ENCODE measurements around the gene DCDC2B. TPM values are rescaled to one million over a fixed set of nuclear protein-coding genes. Genes with fewer than 3 reads are reported as not detected.
A peak's percentile ranks its signal among the peaks of the same experiment; 100 is the strongest.

Gene DCDC2B
- total RNA-seq, 1 experiment from 2014 or later = not detected

GRCh38 chr1:32221980-32222755 lies 13.3 kb downstream of the DCDC2B start, which contains the start of the genes EIF3I and TMEM234:
EIF3I (plus strand) TSS chr1:32222407; CDS start chr1:32222442, 35 bp downstream.
TMEM234 (minus strand) TSS chr1:32222353; CDS start chr1:32222322, 31 bp downstream.
- intact Hi-C loops (cut with micrococcal nuclease; ENCODE audit: unreplicated experiment) = loop anchor here (10.0 kb wide), 1 partner anchor 113 kb away; the partner anchor contains the start of gene MARCKSL1
- Histone ChIP-seq H3K27me3 (replicated peaks; ENCODE audit: insufficient read depth, low read depth, low read length, poor library complexity) (no peaks in the 10 kb centered on the region), H3K9me3 (ENCODE audit: low read depth, low read length, poor library complexity, severe bottlenecking) (no peaks in the 10 kb centered on the region), H3K27ac (ENCODE audit: low read depth, low read length, poor library complexity, severe bottlenecking) (peak within 1 kb of the TSS; percentile 89), H3K4me1 (ENCODE audit: insufficient read depth, low read length, poor library complexity, severe bottlenecking) (peaks cover 17% of the 10 kb centered on the region), H3K4me3 (ENCODE audit: low read depth, low read length, poor library complexity, severe bottlenecking) (peak within 1 kb of the TSS; percentile 85), H3K36me3 (ENCODE audit: insufficient read depth, low read length, poor library complexity, severe bottlenecking) (peaks cover 28% of the 10 kb centered on the region)
- no peak for TF ChIP-seq CTCF (conservative IDR thresholded peaks at IDR 0.05; ENCODE audit: low read depth, low read length)
- no peak for TF ChIP-seq EZH2 (IDR thresholded peaks at IDR 0.05; ENCODE audit: borderline replicate concordance, low read depth, low read length, poor library complexity, severe bottlenecking)
- no TSS peak for BruUV-seq (replicated peaks)
- ChIA-PET POLR2A (ENCODE audit: low non-redundant PET) (no interaction called here), CTCF (no interaction called here)
- DNase-seq (ENCODE audit: low spot score) = peak; percentile 95

- POLR2A ChIA-PET (ENCODE audit: low non-redundant PET) = no interaction called here
- Histone ChIP-seq H3K27me3 (replicated peaks; ENCODE audit: insufficient read depth, low read depth, low read length, poor library complexity) (no peaks in the 10 kb centered on the region), H3K4me3 (ENCODE audit: low read depth, low read length, poor library complexity, severe bottlenecking) (peak overlapping the region; percentile 85), H3K36me3 (ENCODE audit: insufficient read depth, low read length, poor library complexity, severe bottlenecking) (peaks cover 43% of the 10 kb centered on the region), H3K4me1 (ENCODE audit: insufficient read depth, low read length, poor library complexity, severe bottlenecking) (peaks cover 17% of the 10 kb centered on the region), H3K27ac (ENCODE audit: low read depth, low read length, poor library complexity, severe bottlenecking) (no peak overlapping the region), H3K9me3 (ENCODE audit: low read depth, low read length, poor library complexity, severe bottlenecking) (no peaks in the 10 kb centered on the region)
- intact Hi-C loops (cut with micrococcal nuclease; ENCODE audit: unreplicated experiment) = loop anchor here (10.0 kb wide), 1 partner anchor 111 kb away; the partner anchor contains the start of gene MARCKSL1
- TF ChIP-seq EZH2 (IDR thresholded peaks at IDR 0.05; ENCODE audit: borderline replicate concordance, low read depth, low read length, poor library complexity, severe bottlenecking) (no peak), CTCF (conservative IDR thresholded peaks at IDR 0.05; ENCODE audit: low read depth, low read length) (no peak)
- BruUV-seq (replicated peaks) = no TSS peak
- DNase-seq (ENCODE audit: low spot score) = no peak
- CTCF ChIA-PET = no interaction called here
Measured at GRCh38 chr1:32223683-32224082, 14.8 kb downstream of the DCDC2B start.

- Histone ChIP-seq H3K4me3 (ENCODE audit: low read depth, low read length, poor library complexity, severe bottlenecking) (no peak overlapping the region), H3K27me3 (replicated peaks; ENCODE audit: insufficient read depth, low read depth, low read length, poor library complexity) (no peaks in the 10 kb centered on the region), H3K36me3 (ENCODE audit: insufficient read depth, low read length, poor library complexity, severe bottlenecking) (peaks cover 49% of the 10 kb centered on the region), H3K9me3 (ENCODE audit: low read depth, low read length, poor library complexity, severe bottlenecking) (no peaks in the 10 kb centered on the region), H3K4me1 (ENCODE audit: insufficient read depth, low read length, poor library complexity, severe bottlenecking) (peaks cover 17% of the 10 kb centered on the region), H3K27ac (ENCODE audit: low read depth, low read length, poor library complexity, severe bottlenecking) (no peak overlapping the region)
- TF ChIP-seq CTCF (conservative IDR thresholded peaks at IDR 0.05; ENCODE audit: low read depth, low read length) = no peak
- no peak for TF ChIP-seq EZH2 (IDR thresholded peaks at IDR 0.05; ENCODE audit: borderline replicate concordance, low read depth, low read length, poor library complexity, severe bottlenecking)
- ChIA-PET CTCF (no interaction called here), POLR2A (ENCODE audit: low non-redundant PET) (no interaction called here)
- DNase-seq (ENCODE audit: low spot score) = no peak
- BruUV-seq (replicated peaks) = no TSS peak
- intact Hi-C loops (cut with micrococcal nuclease; ENCODE audit: unreplicated experiment) = loop anchor here (10.0 kb wide), 1 partner anchor 111 kb away; the partner anchor contains the start of gene MARCKSL1
Measured at GRCh38 chr1:32224285-32224684, 15.4 kb downstream of the DCDC2B start.

All from A673 (cell line).